Suppressor macrophage treated with lipopolysaccharide for 4 hours (primary cell): ENCODE data around the gene BCAS3.
A peak's percentile ranks its signal among the peaks of the same experiment; 100 is the strongest.

ENCODE experiments used
- DNase-seq: peaks from one replicate; pipeline ENCODE4 v3.0.0-alpha.2; 2020

The BCAS3 gene

DNA sequence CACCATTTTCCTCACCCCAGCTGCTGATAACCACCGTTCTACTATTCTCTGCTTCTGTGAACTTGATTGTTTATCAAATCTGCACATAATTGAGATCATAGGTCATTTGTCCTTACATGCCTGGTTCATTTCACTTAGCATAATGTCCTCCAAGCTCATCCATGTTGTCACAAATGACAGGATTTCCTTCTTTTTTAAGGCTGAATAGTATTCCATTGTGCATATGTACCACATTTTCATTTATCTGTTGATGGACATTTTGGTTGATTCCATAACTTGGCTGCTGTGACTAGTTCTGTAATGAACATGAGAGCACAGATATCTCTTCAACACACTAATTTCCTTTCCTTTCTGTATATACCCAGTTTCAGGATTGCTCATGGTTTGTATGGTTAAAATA, 496.7 kb downstream of the BCAS3 start:
- no peak for DNase-seq

GRCh38 chr17:61175298-61176142, 497.9 kb downstream of the BCAS3 start:
- no peak for DNase-seq

DNA sequence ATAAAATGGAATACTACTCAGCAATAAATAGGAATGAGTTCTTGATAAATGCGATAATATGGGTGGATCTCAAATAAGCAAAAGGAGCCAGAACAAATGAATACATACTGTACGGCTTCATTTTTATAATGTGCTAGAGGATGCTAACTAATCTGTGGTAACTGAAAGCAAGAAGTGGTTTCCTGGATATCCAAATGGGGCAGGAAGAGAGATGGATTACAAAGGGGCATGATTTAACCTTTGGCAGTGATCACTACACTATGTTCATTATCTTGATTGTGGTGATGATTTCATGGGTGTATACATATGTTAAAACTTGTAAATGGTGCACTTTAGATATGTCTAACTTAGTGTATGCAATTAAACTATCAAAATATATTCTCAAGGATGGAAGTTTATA, 499.7 kb downstream of the BCAS3 start:
- DNase-seq, result no peak

- no peak for DNase-seq
Measured at GRCh38 chr17:61178284-61178683, 500.6 kb downstream of the BCAS3 start.

DNA sequence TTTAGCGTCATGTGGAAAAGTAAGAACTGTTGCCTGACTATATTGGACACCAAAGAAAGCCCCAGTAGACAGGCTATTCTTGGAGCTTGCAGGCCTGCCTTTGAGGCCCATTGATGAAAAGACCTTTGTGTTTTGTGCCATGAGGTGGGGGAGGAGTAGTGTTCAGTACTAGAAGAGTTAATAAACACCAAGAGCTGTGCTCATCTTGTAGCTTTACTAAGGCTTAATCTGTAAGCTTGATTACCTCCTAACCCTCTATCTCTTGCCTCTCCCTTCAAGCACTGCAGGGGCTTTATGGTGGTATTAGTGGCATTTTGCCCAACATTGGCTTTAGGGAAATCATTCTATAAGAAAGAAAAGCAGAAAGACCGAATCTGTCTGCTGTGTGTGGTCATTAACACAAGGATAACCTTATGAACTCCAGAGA, 501.7 kb downstream of the BCAS3 start:
- DNase-seq, result no peak

DNA sequence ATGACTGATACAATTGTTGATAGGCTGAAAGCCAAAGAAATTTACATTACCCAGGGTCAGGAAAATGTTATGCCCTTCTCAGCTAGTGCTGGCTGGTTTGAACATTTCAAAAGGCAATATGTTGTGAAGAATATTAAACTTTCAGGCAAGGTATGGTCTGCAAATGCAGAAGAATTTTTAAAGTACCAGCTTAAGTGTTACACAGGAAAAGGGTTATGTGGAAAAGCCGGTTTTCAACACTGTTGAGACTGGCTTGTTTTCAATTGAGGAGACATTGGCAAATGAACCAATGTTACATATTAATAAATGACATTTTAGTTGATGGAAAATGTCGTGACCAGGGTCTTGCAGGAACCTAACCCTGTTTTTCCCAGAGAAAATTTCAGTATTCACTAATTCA, 506.1 kb downstream of the BCAS3 start:
- DNase-seq, result no peak

- DNase-seq, result no peak
Measured at GRCh38 chr17:61185385-61185784, 507.7 kb downstream of the BCAS3 start.

DNA sequence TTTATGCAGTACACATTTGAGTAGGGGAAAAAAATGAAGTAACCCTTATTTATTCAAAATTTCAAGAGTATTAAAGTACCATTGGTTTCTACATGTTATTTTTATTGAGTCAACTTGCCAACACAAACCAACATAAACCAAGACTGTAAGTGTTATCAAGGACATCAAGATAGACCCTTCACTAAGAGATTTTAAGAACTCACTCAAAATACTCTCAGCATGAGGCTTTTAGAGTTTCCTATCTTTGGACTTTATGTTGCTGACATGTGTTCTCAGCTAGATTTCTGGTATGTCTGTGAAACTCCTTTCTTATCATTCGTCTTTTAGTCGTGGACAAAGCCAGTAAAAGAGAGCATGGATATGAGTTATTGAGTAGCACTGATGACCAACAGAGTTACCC, 509.4 kb downstream of the BCAS3 start:
- no peak for DNase-seq

- DNase-seq, result no peak
Measured at GRCh38 chr17:61188081-61188480, 510.4 kb downstream of the BCAS3 start.

GRCh38 chr17:61189968-61190367, 512.3 kb downstream of the BCAS3 start:
- no peak for DNase-seq

GRCh38 chr17:61196302-61196704, 518.7 kb downstream of the BCAS3 start:
- DNase-seq, result no peak

DNA sequence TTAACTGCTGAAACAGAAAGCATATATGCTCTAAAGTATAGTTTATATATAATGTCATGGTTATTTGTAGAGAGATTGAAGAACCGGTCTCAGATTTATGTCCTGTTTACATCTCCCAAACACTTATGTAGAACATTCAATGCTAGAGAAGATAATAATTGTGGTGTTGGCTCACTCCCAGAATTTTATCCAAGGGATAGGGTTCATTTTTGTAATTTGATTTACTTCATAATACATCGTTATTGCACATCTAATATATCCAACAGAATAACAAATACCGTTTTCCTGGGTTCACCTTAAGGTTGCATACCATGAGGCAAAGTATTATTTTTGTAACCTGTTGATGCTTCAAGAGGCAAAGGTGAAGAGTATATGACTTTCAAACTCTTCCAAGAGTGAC, 519.1 kb downstream of the BCAS3 start:
- DNase-seq, result no peak

- no peak for DNase-seq
Measured at GRCh38 chr17:61199431-61200338, 522.0 kb downstream of the BCAS3 start.

- DNase-seq, result no peak
Measured at GRCh38 chr17:61200339-61200715, 522.7 kb downstream of the BCAS3 start.

- DNase-seq, result no peak
Measured at GRCh38 chr17:61201211-61201610, 523.6 kb downstream of the BCAS3 start.

DNA sequence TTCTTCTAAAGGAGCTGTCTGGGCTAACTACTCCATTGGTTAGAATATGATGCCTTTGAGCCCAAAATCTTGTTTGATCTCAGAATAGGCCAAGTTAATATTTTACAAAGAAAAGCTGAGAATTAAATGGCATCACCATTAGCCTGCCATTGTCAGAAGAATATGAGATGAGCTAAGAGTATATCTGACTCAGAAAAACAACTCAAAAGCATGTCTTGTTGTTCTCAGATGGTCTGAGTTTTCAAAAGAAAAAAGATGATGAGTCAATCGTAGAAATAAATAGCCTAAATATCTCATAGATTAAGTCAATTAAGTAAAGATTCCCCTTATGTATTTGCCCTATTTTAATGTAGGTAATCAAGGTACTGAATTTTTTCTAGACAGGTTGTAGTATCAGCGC, 524.9 kb downstream of the BCAS3 start:
- no peak for DNase-seq

GRCh38 chr17:61203671-61204131, 526.0 kb downstream of the BCAS3 start:
- DNase-seq, result no peak

- DNase-seq, result no peak
Measured at GRCh38 chr17:61204456-61204855, 526.8 kb downstream of the BCAS3 start.

DNA sequence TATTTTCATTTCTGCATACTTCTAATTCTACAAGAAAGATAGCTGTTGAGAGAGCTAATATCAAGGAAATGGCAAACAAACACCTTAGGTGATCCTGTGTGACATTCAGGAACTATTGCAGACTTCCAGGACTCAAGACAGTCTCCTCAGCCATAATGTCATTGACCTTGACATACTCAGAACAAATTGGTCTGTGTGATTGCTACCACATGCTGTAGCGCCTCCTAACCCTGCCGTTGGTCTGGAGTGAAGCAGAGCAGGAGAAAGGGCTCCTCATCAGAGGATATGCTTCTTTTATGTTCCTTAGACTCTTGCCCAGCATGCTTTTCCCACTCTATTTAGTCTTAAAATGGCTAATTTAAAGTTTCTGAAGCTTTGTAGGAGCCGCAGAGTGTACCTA, 527.8 kb downstream of the BCAS3 start:
- DNase-seq, result no peak

DNA sequence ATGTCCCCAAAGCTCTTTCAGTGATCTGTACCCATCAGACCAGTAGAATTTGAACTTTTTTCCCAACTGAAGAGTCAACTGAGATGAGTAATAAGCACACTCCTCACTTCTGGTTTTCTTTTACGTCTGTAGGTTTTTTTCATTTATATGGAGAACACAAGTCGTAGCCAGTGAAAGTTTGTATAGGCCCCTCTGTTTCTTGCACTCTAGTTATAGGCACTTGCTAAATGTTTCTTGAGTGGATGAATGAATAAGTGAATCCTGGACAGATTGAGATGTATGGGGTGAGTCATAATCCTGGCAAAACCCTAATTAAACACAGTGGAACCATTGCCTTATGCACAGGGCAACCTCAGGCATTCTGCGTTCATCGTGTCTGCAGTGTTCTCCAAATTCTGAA, 528.3 kb downstream of the BCAS3 start:
- peak; percentile 2 for DNase-seq

GRCh38 chr17:61206922-61207321, 529.3 kb downstream of the BCAS3 start:
- no peak for DNase-seq

DNA sequence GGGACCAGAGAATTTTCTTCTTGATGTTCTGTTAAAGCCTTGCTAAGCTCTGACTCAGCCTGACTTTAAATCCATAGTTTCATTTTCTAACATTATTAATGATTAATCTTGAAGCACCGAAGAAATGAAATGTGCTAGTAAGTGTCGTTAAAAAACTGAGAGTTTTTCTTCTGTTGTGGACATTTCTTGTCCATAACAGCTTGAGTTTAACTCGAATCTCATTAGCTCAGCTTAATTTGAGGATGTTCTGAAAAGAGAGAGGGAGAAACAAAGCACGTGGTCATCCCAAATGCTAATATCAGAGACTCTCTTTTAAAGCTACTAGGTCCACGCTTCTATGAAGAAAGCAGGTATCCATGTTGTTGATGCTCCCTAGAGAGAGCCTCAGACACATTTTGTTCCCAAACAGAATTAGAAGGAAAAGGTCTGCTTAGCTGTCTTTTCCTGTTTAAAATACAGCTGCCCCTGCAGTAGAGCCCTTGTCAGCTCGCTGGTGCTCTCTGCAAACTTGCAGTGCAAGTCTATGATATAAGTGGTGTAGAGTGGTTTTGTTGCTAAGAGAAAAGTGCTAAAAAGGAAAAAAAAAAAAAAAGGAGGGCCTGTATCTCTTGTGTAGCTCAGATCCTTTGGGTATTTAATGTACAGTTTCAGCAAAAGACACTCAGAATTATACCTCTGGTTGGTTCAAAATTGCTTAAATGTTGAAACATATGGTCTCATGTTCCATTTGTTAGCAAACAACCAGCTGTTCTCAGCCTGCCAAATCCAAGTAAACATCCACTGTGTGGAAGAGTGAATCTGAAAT, 530.9 kb downstream of the BCAS3 start:
- DNase-seq, result peak; percentile 2

- no peak for DNase-seq
Measured at GRCh38 chr17:61209106-61209439, 531.4 kb downstream of the BCAS3 start.
